Bone marrow (tissue), 2 donors: Measurements from ENCODE around the gene PNPLA8.
A peak's percentile ranks its signal among the peaks of the same experiment; 100 is the strongest.
"Not testable (repeated sequence)": the region's sequence is repeated elsewhere in the genome, so short reads cannot be mapped to it uniquely, and the experiment has no call there.

ENCODE experiments used
- DNase-seq, 2 donors: peaks; one replicate each; lab custom pipeline; 2025; lab: John Stamatoyannopoulos, UW

The PNPLA8 gene

GRCh38 chr7:108525985-108526767 is at the start of gene PNPLA8:
Gene PNPLA8, minus strand, starts transcription at chr7:108526135. Its CDS starts 10,644 bp downstream, at chr7:108515491.
- DNase-seq: peak; percentile 99

DNA sequence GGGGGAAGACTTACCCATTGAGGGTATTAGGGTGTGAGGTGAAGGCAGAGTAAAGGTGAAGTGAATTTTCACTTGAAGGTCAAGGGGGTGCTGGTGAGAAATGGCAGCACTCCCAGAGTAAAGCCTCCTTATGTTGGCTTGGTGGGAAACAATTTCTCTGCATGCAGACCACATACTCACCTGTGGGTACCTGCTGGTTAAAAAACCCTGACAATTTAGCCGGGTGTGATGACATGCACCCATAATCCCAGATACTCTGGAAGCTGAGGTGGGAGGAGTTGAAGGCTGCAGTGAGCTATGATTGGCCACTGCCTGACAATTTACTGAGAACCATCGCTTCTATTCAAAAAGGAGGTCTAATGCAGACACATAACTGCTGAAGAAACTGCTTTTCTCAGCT is 49.2 kb upstream of the PNPLA8 start:
- DNase-seq: no peak

DNA sequence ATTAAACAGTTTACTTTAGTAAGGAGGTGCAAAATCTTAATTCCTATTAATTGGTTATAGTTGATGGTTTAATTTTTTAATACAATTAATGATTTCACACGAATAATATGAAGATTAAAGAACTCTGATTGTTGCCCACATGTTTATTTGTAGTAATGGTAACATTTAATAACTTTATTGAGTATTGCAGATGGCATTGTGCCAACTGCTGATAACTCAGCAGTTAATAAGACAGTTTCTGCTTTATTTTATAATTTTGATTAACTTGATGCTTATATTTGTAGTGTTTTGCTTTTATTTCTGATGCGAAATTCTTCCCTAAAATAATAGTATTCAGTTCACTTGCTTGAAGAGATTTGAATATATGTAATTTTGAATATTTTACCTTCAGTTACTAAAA is 46.5 kb upstream of the PNPLA8 start:
- no peak for DNase-seq

DNA sequence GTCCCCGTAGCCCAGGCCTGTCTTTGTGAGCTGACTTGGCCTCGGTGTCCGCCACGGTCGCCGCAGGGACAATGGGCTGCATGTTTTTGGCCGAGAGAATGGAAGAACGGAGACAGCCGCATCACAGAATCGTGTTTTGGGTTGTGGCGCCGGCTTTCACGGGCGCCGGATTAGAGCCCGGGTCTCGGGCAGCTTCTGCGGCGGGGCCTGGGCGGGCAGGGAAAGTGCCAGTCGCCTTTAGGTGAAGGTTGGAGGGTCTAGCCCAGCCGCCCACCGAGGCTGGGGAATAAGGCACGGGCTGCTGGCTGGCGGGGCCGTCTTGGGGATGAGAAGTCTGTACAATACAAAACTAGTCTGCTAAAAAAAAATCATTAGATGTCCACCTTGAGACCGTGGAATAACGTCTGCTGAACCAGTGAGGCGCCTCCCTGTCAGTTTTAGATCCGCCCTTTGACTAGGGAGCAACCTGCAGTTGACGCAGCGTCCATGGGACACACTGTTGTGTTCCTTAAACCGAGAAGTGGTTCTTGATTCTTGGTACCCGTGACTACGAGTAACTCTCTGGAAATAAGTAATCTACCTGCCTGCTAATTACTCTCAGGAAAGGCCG is 44.3 kb upstream of the PNPLA8 start:
- DNase-seq: peak; percentile 14 to 20

DNA sequence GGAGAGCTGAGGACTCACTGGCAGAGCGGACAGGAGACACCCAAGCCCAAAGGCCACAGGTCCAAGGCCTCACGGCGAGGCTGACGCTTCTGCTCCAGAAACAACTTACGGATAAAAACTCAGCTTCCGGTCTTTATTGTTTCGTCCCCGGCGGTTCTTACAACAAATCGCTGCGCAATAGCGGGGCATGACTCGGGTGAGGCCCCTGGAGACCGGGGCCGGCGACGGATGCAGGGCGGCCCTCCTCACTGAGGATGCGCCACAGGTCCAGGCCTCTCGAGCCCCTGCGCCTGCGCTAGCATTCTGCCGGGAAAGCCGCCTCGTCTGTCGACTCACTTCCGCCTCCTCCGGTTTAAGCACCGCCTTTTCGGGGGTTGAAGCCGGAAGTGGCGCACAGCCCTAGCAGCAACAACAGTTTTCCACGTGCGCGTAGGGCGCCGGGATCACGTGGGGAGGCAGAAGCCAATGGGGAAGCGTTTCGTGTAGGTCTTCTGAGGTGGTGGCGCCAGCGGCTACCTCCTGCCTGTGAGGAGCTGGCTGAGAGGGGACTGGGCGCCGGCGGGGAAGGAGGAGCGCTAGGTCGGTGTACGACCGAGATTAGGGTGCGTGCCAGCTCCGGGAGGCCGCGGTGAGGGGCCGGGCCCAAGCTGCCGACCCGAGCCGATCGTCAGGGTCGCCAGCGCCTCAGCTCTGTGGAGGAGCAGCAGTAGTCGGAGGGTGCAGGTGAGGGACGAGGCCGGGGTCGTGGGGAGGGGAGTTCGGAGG is 43.6 kb upstream of the PNPLA8 start, which contains the start of the genes DNAJB9 and THAP5:
DNAJB9 (plus strand) TSS at position 494 of the 765 bp plus-strand sequence. CDS start 1,853 bp downstream, outside the sequence.
THAP5 (minus strand) TSS at position 326 of the 765 bp plus-strand sequence; CDS start at position 189, 137 bp downstream.
- DNase-seq: peak; percentile 81 to 98

- DNase-seq: no peak
These were observed 43.0 kb upstream of the PNPLA8 start for GRCh38 chr7:108568801-108569380.

DNA sequence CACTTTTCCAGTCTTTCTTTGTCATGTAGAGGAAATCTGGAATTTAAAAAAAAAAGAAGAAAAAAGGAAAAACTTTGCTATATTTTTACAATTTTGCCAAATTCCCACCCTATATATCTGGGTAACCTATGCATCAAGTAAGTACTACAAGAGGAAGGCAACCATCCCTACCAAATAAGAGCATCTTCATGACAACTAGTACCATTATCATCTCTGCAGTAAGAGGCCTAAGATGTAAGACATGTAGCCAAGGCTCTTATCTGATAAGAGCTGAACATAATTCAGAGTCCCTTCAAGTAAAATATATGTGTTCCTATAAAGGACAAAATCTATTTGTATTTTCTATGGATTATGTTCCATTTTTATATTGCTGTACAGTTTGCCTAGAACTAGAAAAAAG is 40.1 kb upstream of the PNPLA8 start:
- no peak for DNase-seq

GRCh38 chr7:108561047-108561619 is 35.2 kb upstream of the PNPLA8 start:
- DNase-seq: no peak

- no peak for DNase-seq
These were observed 33.3 kb upstream of the PNPLA8 start for GRCh38 chr7:108559253-108559652.

DNA sequence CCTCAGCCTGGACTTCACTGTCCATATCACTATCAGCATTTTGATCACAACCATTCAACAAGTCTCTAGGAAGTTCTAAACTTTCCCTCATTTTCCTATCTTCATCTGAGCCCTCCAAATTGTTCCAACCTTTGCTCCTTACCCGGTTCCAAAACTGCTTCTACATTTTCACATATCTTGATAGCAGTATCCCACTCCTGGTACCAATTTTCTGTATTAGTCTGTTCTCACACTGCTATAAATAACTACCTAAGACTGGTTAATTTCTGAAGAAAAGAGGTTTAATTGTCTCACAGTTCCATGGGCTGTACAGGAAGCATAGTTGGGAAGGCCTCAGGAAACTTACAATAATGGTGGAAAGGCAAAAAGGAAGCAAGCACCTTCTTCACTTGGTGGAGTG is 31.7 kb upstream of the PNPLA8 start:
- DNase-seq: no peak

DNA sequence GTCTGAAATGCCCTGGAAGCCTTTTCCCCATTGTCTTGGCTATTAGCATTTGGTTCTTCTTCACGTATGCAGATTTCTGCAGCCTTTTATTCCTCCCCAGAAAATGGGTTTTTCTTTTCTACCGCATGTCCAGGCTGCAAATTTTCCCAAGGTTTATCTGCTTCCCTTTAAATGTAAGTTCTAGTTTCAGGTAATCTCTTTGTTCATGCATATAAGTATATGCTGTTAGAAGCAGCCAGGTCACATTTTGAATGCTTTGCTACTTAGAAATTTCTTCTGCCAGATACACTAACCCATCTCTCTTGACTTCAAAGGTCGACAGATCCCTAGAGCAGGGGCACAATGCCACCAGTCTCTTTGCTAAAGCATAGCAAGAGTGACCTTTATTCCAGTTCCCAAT is 31.3 kb upstream of the PNPLA8 start:
- no peak for DNase-seq

GRCh38 chr7:108556665-108557064 is 30.7 kb upstream of the PNPLA8 start:
- not testable (repeated sequence) for DNase-seq

GRCh38 chr7:108548141-108548896 is 22.4 kb upstream of the PNPLA8 start:
- not testable (repeated sequence) for DNase-seq

- no peak for DNase-seq
These were observed 15.5 kb upstream of the PNPLA8 start for GRCh38 chr7:108541478-108541877.

- DNase-seq: not testable (repeated sequence)
These were observed 12.8 kb upstream of the PNPLA8 start for GRCh38 chr7:108538685-108539084.

DNA sequence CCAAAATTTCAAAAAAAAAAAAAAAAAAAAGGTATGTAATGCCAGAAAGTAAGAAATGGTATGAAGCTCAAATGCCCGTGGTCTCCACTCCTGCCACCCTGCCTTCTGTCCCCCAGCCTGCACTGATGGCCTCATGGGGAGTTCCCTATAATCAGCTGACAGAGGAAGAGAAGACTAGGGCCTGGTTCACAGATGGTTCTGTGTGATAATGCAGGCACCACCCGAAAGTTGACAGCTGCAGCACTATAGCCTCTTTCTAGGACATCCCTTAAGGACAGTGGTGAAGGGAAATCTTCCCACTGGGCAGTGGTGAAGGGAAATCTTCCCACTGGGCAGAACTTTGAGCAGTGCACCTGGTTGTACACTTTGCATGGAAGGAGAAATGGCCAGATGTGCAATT is 12.3 kb upstream of the PNPLA8 start:
- DNase-seq: peak in 1 of 2 donors; percentile 31

- no peak for DNase-seq
These were observed 11.3 kb upstream of the PNPLA8 start for GRCh38 chr7:108537229-108537628.

GRCh38 chr7:108535744-108536143 is 9.8 kb upstream of the PNPLA8 start:
- DNase-seq: peak in 1 of 2 donors; percentile 5

DNA sequence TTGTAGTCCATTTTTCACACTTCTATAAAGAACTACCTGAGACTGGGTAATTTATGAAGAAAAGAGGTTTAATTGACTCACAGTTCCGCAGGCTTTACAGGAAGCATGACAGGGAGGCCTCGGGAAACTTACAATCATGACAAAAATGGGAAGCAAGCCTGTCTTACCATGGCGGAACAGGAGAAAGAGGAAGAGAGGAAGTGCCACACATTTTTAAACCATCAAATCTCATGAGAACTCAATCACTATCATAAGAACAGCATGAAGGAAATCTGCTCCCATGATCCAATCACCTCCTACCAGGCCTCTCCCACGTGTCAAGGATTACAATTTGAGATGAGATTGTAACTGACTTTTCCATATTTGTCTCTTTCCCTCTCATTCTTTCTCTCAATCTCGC is 9.3 kb upstream of the PNPLA8 start:
- DNase-seq: no peak

DNA sequence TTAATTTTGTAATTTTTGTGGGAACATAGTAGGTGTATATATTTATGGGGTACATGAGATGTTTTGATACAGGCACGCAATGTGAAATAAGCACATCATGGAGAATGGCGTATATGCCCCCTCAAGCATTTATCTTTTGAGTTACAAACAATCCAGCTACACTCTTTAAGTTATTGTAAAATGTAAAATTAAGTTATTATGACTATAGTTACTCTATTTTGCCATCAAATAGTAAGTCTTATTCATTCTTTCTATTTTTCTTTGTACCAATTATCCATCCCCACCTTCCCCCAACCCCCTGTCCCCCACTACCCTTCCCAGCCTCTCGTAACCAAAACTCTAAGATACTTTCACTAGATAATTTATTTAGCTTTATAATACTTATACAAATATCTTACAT is 7.8 kb upstream of the PNPLA8 start:
- no peak for DNase-seq

GRCh38 chr7:108529341-108529740 is 3.4 kb upstream of the PNPLA8 start:
- no peak for DNase-seq
